NCI-H128 (cell line): ENCODE results near the gene TMEM220.

Experiments used
- DNase-seq: peaks from one replicate; lab custom pipeline; 2025; ENCODE audit not compliant: unreplicated experiment; lab: John Stamatoyannopoulos, UW

The TMEM220 gene

GRCh38 chr17:10729334-10730193 is at the start of gene TMEM220:
Gene TMEM220, minus strand, starts transcription at chr17:10730023. Its CDS starts 172 bp downstream, at chr17:10729851.
- DNase-seq, result no peak

- DNase-seq, result no peak
Observed at GRCh38 chr17:10779609-10780008, 49.8 kb upstream of the TMEM220 start.

GRCh38 chr17:10777890-10778289 is 48.1 kb upstream of the TMEM220 start:
- DNase-seq, result no peak

GRCh38 chr17:10777131-10777807 is 47.4 kb upstream of the TMEM220 start:
- no peak for DNase-seq

GRCh38 chr17:10776381-10776780 is 46.6 kb upstream of the TMEM220 start:
- no peak for DNase-seq

- no peak for DNase-seq
Observed at GRCh38 chr17:10775740-10776356, 46.0 kb upstream of the TMEM220 start.

- no peak for DNase-seq
Observed at GRCh38 chr17:10775058-10775457, 45.2 kb upstream of the TMEM220 start.

- no peak for DNase-seq
Observed at GRCh38 chr17:10773391-10773790, 43.6 kb upstream of the TMEM220 start.

- DNase-seq, result no peak
Observed at GRCh38 chr17:10772425-10773380, 42.9 kb upstream of the TMEM220 start.

GRCh38 chr17:10771148-10771547 is 41.3 kb upstream of the TMEM220 start:
- no peak for DNase-seq

- no peak for DNase-seq
Observed at GRCh38 chr17:10769840-10770239, 40.0 kb upstream of the TMEM220 start.

GRCh38 chr17:10768750-10769251 is 39.0 kb upstream of the TMEM220 start:
- DNase-seq, result no peak

- DNase-seq, result no peak
Observed at GRCh38 chr17:10767232-10767631, 37.4 kb upstream of the TMEM220 start.

GRCh38 chr17:10762037-10762436 is 32.2 kb upstream of the TMEM220 start:
- no peak for DNase-seq

- DNase-seq, result no peak
Observed at GRCh38 chr17:10761281-10761680, 31.5 kb upstream of the TMEM220 start.

- DNase-seq, result no peak
Observed at GRCh38 chr17:10758062-10758461, 28.2 kb upstream of the TMEM220 start.

GRCh38 chr17:10757647-10758046 is 27.8 kb upstream of the TMEM220 start:
- DNase-seq, result no peak

- no peak for DNase-seq
Observed at GRCh38 chr17:10757067-10757466, 27.2 kb upstream of the TMEM220 start.

- no peak for DNase-seq
Observed at GRCh38 chr17:10756619-10757018, 26.8 kb upstream of the TMEM220 start.

GRCh38 chr17:10756185-10756584 is 26.4 kb upstream of the TMEM220 start:
- DNase-seq, result no peak
